Measurements from ENCODE around the gene DHRSX. TPM values are rescaled to one million over a fixed set of nuclear protein-coding genes. Genes with fewer than 3 reads are reported as not detected.

Gene DHRSX
- polyA plus RNA-seq, 2 of the 4 experiments (the other 2 are of a cell fraction), result 32.1 to 56.3 TPM

DNA sequence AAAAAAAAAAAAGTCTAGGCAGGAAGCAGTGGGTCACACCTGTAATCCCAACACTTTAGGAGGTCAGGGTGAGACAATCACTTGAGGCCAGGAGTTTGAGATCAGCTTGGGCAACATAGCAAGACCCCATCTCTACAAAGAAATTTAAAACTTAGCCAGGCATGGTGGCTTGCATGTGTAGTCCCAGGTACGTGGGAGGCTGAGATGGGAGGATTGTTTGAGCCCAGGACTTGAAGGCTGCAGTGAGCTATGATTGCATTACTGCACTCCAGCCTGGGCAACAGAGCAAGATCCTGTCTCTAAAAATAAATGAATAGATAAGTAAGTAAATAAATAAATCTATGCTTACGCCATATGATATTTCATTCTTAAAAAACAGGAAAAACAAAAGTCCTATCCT, 65.3 kb downstream of the DHRSX start:
- WGBS (ENCODE audit: missing lambda C conversion rate), result 93% methylated on average over 2 of the region's 2 CpGs
- FAIRE-seq, result no peak

DNA sequence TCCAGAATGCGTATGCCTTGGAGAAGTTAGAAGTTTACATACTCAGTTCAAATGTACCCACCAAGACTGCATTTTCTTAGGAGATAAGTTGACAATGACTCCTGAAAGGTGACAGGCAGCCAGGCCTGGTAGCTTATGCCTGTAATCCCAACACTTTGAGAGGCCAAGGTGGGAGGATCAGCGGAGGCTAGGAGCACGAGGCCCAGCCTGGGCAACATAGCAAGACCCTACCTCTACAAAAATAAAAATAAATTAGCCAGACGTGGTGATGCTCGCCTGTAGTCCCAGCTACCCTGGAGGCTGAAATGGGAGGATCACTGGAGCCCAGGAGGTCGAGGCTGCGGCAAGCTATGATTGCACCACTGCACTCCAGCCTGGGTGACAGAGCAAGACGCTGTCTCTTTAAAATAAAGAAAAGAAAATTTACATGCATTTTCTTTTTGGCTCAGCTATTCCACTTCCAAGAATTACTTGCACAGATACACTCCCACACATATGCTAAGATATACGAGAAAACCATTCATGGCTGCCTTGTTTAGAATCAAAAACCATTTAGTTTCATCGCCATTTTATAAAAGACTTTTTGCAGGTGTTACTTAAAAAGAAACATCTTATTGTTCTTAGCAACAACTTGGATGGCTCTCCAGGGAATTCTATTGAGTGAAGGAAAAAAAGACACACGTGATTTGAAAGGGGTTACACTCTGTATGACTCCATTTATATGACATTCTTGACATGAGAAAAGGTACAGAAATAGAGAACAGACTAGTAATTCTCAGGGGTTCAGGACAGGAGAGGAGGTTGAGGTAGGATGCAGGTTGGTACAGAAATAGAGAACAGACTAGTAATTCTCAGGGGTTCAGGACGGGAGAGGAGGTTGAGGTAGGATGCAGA, 66.3 kb downstream of the DHRSX start:
- H3K4me2 ChIP-seq, result no peak overlapping the region
- H3K4me1 ChIP-seq, result no peaks in the 10 kb centered on the region; the same call in 2 of the 3 replicates
- FAIRE-seq (no peak), ATAC-seq (no peak), DNase-seq (ENCODE audit: low read depth in 1 of 2, low spot score in 1 of 2) (no peak)
- CTCF ChIA-PET, result no interaction called here
- no peak overlapping the region for H3K27ac ChIP-seq
- 87% methylated on average over 12 of the region's 12 CpGs for WGBS (ENCODE audit: missing lambda C conversion rate)
- H3K4me3 ChIP-seq, result no peak overlapping the region
- TF ChIP-seq, protein P1, sequence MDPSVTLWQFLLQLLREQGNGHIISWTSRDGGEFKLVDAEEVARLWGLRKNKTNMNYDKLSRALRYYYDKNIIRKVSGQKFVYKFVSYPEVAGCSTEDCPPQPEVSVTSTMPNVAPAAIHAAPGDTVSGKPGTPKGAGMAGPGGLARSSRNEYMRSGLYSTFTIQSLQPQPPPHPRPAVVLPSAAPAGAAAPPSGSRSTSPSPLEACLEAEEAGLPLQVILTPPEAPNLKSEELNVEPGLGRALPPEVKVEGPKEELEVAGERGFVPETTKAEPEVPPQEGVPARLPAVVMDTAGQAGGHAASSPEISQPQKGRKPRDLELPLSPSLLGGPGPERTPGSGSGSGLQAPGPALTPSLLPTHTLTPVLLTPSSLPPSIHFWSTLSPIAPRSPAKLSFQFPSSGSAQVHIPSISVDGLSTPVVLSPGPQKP (IDR thresholded peaks at IDR 0.05; ENCODE audit: low read depth, low read length), result no peak
- no peak for TF ChIP-seq ZFP36 (IDR thresholded peaks at IDR 0.05; ENCODE audit: borderline replicate concordance, partially characterized antibody)
- no peak for TF ChIP-seq BHLHE40 (IDR thresholded peaks at IDR 0.05; ENCODE audit: low read depth, low read length)
- H3K9me3 ChIP-seq, result peaks cover 4% of the 10 kb centered on the region; the same call in 2 of the 3 replicates
- POLR2A ChIA-PET, result no interaction called here

More for the DNA sequence above, 65.3 kb downstream of the DHRSX start:
- H3K4me1 ChIP-seq, result no peaks in the 10 kb centered on the region; the same call in 2 of the 3 replicates
- no peak overlapping the region for H3K27ac ChIP-seq
- ATAC-seq, result no peak
- CTCF ChIA-PET, result no interaction called here
- TF ChIP-seq, protein P2, sequence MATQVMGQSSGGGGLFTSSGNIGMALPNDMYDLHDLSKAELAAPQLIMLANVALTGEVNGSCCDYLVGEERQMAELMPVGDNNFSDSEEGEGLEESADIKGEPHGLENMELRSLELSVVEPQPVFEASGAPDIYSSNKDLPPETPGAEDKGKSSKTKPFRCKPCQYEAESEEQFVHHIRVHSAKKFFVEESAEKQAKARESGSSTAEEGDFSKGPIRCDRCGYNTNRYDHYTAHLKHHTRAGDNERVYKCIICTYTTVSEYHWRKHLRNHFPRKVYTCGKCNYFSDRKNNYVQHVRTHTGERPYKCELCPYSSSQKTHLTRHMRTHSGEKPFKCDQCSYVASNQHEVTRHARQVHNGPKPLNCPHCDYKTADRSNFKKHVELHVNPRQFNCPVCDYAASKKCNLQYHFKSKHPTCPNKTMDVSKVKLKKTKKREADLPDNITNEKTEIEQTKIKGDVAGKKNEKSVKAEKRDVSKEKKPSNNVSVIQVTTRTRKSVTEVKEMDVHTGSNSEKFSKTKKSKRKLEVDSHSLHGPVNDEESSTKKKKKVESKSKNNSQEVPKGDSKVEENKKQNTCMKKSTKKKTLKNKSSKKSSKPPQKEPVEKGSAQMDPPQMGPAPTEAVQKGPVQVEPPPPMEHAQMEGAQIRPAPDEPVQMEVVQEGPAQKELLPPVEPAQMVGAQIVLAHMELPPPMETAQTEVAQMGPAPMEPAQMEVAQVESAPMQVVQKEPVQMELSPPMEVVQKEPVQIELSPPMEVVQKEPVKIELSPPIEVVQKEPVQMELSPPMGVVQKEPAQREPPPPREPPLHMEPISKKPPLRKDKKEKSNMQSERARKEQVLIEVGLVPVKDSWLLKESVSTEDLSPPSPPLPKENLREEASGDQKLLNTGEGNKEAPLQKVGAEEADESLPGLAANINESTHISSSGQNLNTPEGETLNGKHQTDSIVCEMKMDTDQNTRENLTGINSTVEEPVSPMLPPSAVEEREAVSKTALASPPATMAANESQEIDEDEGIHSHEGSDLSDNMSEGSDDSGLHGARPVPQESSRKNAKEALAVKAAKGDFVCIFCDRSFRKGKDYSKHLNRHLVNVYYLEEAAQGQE (IDR thresholded peaks at IDR 0.05), result no peak
- TF ChIP-seq, protein P3, sequence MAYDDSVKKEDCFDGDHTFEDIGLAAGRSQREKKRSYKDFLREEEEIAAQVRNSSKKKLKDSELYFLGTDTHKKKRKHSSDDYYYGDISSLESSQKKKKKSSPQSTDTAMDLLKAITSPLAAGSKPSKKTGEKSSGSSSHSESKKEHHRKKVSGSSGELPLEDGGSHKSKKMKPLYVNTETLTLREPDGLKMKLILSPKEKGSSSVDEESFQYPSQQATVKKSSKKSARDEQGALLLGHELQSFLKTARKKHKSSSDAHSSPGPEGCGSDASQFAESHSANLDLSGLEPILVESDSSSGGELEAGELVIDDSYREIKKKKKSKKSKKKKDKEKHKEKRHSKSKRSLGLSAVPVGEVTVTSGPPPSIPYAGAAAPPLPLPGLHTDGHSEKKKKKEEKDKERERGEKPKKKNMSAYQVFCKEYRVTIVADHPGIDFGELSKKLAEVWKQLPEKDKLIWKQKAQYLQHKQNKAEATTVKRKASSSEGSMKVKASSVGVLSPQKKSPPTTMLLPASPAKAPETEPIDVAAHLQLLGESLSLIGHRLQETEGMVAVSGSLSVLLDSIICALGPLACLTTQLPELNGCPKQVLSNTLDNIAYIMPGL (CRISPR knock-in tag; IDR thresholded peaks at IDR 0.05; ENCODE audit: borderline replicate concordance), result no peak
- TF ChIP-seq GATA3 (IDR thresholded peaks at IDR 0.05; ENCODE audit: borderline replicate concordance) (no peak), HEYL (CRISPR knock-in tag; IDR thresholded peaks at IDR 0.05) (no peak), PHF8 (IDR thresholded peaks at IDR 0.05; ENCODE audit: borderline replicate concordance, low read depth) (no peak), KDM5A (IDR thresholded peaks at IDR 0.05) (no peak), MAZ (IDR thresholded peaks at IDR 0.05; ENCODE audit: borderline replicate concordance, low read depth, low read length) (no peak)
- no peak for DNase-seq (ENCODE audit: low read depth in 1 of 2, low spot score in 1 of 2)
- no peak overlapping the region for H3K4me3 ChIP-seq
- peaks cover 13% of the 10 kb centered on the region; the same call in 2 of the 3 replicates for H3K9me3 ChIP-seq
- POLR2A ChIA-PET, result no interaction called here
- H3K4me2 ChIP-seq, result no peak overlapping the region

DNA sequence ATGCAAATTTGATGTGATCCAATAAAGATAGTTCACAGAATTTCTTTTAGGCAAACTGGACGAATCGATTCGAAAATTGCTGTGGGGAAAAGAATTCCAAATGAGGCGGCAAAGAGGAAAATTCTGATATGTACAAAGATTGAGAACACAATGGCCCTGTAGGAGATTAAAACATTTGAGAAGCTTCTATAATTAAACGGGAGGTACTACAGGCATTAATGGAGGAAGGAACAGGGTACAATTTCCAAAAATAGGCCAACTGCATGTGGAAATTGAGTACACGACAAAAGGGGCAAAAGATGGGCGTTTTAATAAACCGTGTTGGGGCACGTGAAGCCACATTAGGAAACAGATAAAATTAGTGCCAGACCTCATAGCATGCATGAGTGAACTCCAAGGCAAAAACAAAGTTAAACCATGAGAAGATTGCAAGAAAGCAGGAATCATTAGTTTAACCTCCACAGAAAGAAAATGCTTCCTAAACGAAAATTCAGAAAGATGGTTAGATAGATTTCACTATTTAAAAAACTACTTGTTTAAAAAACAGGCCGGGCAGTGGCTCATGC, 68.4 kb downstream of the DHRSX start:
- FAIRE-seq, result no peak
- TF ChIP-seq ZFP36 (IDR thresholded peaks at IDR 0.05; ENCODE audit: borderline replicate concordance, partially characterized antibody) (no peak), FOSL2 (IDR thresholded peaks at IDR 0.05) (no peak), FOSL2 (CRISPR knock-in tag; IDR thresholded peaks at IDR 0.05) (no peak), HOXB5 (CRISPR knock-in tag; IDR thresholded peaks at IDR 0.05) (no peak), ZC3H11A (IDR thresholded peaks at IDR 0.05) (no peak), CBX8 (IDR thresholded peaks at IDR 0.05) (no peak), HEYL (CRISPR knock-in tag; IDR thresholded peaks at IDR 0.05) (no peak), JUN (IDR thresholded peaks at IDR 0.05) (no peak), SMC3 (IDR thresholded peaks at IDR 0.05) (no peak), PHF8 (IDR thresholded peaks at IDR 0.05; ENCODE audit: borderline replicate concordance, low read depth) (no peak), CBX2 (IDR thresholded peaks at IDR 0.05; ENCODE audit: borderline replicate concordance, low read depth) (no peak), EP300 (IDR thresholded peaks at IDR 0.05) (no peak), EHF (CRISPR knock-in tag; IDR thresholded peaks at IDR 0.05) (no peak)
- H3K4me2 ChIP-seq, result no peak overlapping the region
- 82% methylated on average over 11 of the region's 11 CpGs for WGBS (ENCODE audit: missing lambda C conversion rate)
- POLR2A ChIA-PET, result no interaction called here
- H3K9me3 ChIP-seq, result no peaks in the 10 kb centered on the region
- DNase-seq (ENCODE audit: low read depth in 1 of 2, low spot score in 1 of 2), result no peak
- no peak for ATAC-seq
- H3K4me1 ChIP-seq, result no peaks in the 10 kb centered on the region; the same call in 2 of the 3 replicates
- H3K4me3 ChIP-seq, result no peak overlapping the region
- CTCF ChIA-PET, result no interaction called here
- H3K27ac ChIP-seq, result no peak overlapping the region

Data from A549 (cell line).